CD14-positive monocyte (primary cell): ENCODE data around the gene RABL6. TPM values are rescaled to one million over a fixed set of nuclear protein-coding genes. Genes with fewer than 3 reads are reported as not detected.
"Not testable (repeated sequence)": the region's sequence is repeated elsewhere in the genome, so short reads cannot be mapped to it uniquely, and the experiment has no call there.

ENCODE experiments used
- DNase-seq, 3 donors: peaks; one replicate each; pipeline ENCODE4 v3.0.0-alpha.2; 2011 to 2022
- H2AFZ ChIP-seq: 2 replicates; pipeline ENCODE4 v1.6.0; 2012; ENCODE audit warnings: mild to moderate bottlenecking, low read depth, low read length, inconsistent platforms; ENCODE audit not compliant: insufficient read depth, poor library complexity, severe bottlenecking
- H3K27ac ChIP-seq, 2 donors: 1 replicate in 1 of 2; 2 replicates in 1 of 2; pipeline ENCODE4 v1.5.1; 2012 to 2013; ENCODE audit warnings: low read length in 2 of 2, control low read depth in 1 of 2, inconsistent platforms in 1 of 2, low read depth in 1 of 2, mild to moderate bottlenecking in 1 of 2
- H3K27me3 ChIP-seq, 2 donors: one replicate each; pipeline versions ENCODE4 v1.6.0 to v1.6.1; 2011 to 2013; ENCODE audit warnings: low read length in 2 of 2; ENCODE audit not compliant: control insufficient read depth in 2 of 2, insufficient read depth in 2 of 2
- H3K36me3 ChIP-seq, 2 donors: replicated peaks in 1 of 2; 1 replicate in 1 of 2; 2 replicates in 1 of 2; pipeline versions ENCODE4 v1.5.1 to v1.6.1; 2012 to 2013; ENCODE audit warnings: low read length in 2 of 2, control low read depth in 1 of 2, inconsistent platforms in 1 of 2, mild to moderate bottlenecking in 1 of 2; ENCODE audit not compliant: insufficient read depth in 2 of 2, control insufficient read depth in 1 of 2
- H3K4me1 ChIP-seq, 2 donors: 1 replicate in 1 of 2; 2 replicates in 1 of 2; pipeline versions ENCODE4 v1.5.1 to v1.6.1; 2012 to 2013; ENCODE audit warnings: low read length in 2 of 2, control low read depth in 1 of 2, inconsistent platforms in 1 of 2, mild to moderate bottlenecking in 1 of 2, moderate library complexity in 1 of 2; ENCODE audit not compliant: insufficient read depth in 2 of 2, control insufficient read depth in 1 of 2
- H3K4me2 ChIP-seq: replicated peaks from 2 replicates; pipeline ENCODE3; 2012; ENCODE audit warnings: low read length, moderate library complexity, mild to moderate bottlenecking; ENCODE audit not compliant: poor library complexity, severe bottlenecking; ENCODE audit errors: extremely low read depth
- H3K4me3 ChIP-seq, 3 experiments: fragments of 200-600 bp in 1 of 3; sonication (generic) in 1 of 3; replicated peaks in 1 of 3; 1 replicate in 2 of 3; 2 replicates in 1 of 3; pipeline ENCODE4 v1.5.1; 2011 to 2013; ENCODE audit warnings: low read length in 3 of 3, mild to moderate bottlenecking in 3 of 3, control low read depth in 2 of 3, low read depth in 2 of 3, inconsistent platforms in 1 of 3, moderate library complexity in 1 of 3
- H3K79me2 ChIP-seq: 2 replicates; pipeline ENCODE4 v1.6.0; 2012; ENCODE audit warnings: mild to moderate bottlenecking, control low read depth, inconsistent platforms, low read length, moderate library complexity; ENCODE audit not compliant: insufficient read depth
- H3K9ac ChIP-seq: 2 replicates; pipeline ENCODE4 v1.6.0; 2017; ENCODE audit warnings: low read length, mild to moderate bottlenecking; ENCODE audit not compliant: insufficient read depth, poor library complexity, severe bottlenecking
- H3K9me3 ChIP-seq, 2 donors: replicated peaks in 1 of 2; 1 replicate in 1 of 2; 2 replicates in 1 of 2; pipeline versions ENCODE4 v1.5.1 to v1.6.1; 2012 to 2013; ENCODE audit warnings: low read length in 2 of 2, control low read depth in 1 of 2; ENCODE audit not compliant: control insufficient read depth in 1 of 2, insufficient read depth in 1 of 2
- H4K20me1 ChIP-seq: 2 replicates; pipeline ENCODE4 v1.6.0; 2012; ENCODE audit warnings: mild to moderate bottlenecking, low read length, control low read depth, moderate library complexity; ENCODE audit not compliant: insufficient read depth
- H3K27ac Mint-ChIP-seq, 7 donors: one replicate each; pipeline ENCODE4 v1.8.0; 2020; ENCODE audit warnings: mild to moderate bottlenecking in 7 of 7, mixed read lengths in 7 of 7, moderate library complexity in 6 of 7, inconsistent platforms in 2 of 7
- H3K27me3 Mint-ChIP-seq, 3 donors: one replicate each; pipeline ENCODE4 v1.8.0; 2021 to 2022; ENCODE audit warnings: low read depth in 3 of 3, mild to moderate bottlenecking in 3 of 3, mixed read lengths in 3 of 3, moderate library complexity in 3 of 3, inconsistent platforms in 1 of 3
- H3K36me3 Mint-ChIP-seq, 2 donors: one replicate each; pipeline ENCODE4 v1.8.0; 2020; ENCODE audit warnings: mixed read lengths in 2 of 2, inconsistent platforms in 1 of 2, mild to moderate bottlenecking in 1 of 2
- H3K4me1 Mint-ChIP-seq: one replicate; pipeline ENCODE4 v1.8.0; 2020; ENCODE audit warnings: mild to moderate bottlenecking, mixed read lengths
- H3K4me3 Mint-ChIP-seq, 2 donors: one replicate each; pipeline ENCODE4 v1.8.0; 2020; ENCODE audit warnings: mild to moderate bottlenecking in 2 of 2, mixed read lengths in 2 of 2, moderate library complexity in 1 of 2
- H3K9me3 Mint-ChIP-seq, 7 donors: one replicate each; pipeline ENCODE4 v1.8.0; 2020 to 2022; ENCODE audit warnings: mixed read lengths in 7 of 7, mild to moderate bottlenecking in 6 of 7, moderate library complexity in 6 of 7, inconsistent platforms in 2 of 7
- WGBS: methylation state at CpG from one replicate; pipeline ENCODE4 v1.1.5; 2013; ENCODE audit warnings: missing lambda C conversion rate; ENCODE audit not compliant: insufficient coverage; 5-methylcytosine and 5-hydroxymethylcytosine counted together
- intact Hi-C, 2 donors: fragments of 100-400 bp; cut with micrococcal nuclease; formaldehyde crosslinking; loops; one replicate each; pipeline versions ENCODE4 v1.15.0 to v1.15.1; 2023
- polyA plus RNA-seq, 3 donors: library from polyadenylated mRNA; depleted of rRNA in 1 of 3; unstranded in 2 of 3; stranded (reverse) in 1 of 3; fragments of 300-500 nt in 2 of 3; fragments of >200 nt in 1 of 3; fragmentation: Illumina TruSeq in 2 of 3; gene quantifications; 1 replicate in 2 of 3; 2 replicates in 1 of 3; pipeline ENCODE4 v1.2.3, GENCODE V29; 2012 to 2021
- TF ChIP-seq, protein P1 (sequence below): fragments of 200-600 bp; IDR thresholded peaks from one replicate; pipeline ENCODE4 v1.8.0; 2022; ENCODE audit warnings: antibody characterized with exemption, mild to moderate bottlenecking

RABL6 gene
- polyA plus RNA-seq, 3 donors = 6.7 to 30.9 (median 8.1) TPM

- Mint-ChIP-seq H3K27me3 (peaks cover 30 to 57% (median 40%) of the 10 kb centered on the region in 3 donors), H3K4me1 (peaks cover 22% of the 10 kb centered on the region), H3K4me3 (peak overlapping the region; percentile 47 to 79), H3K36me3 (peaks cover 9 to 15% of the 10 kb centered on the region in 2 donors), H3K27ac (peak overlapping the region in 1 of 7 donors; percentile 8), H3K9me3 (peaks cover 0 to 15% (median 12%) of the 10 kb centered on the region in 7 donors)
- DNase-seq = peak in 2 of 3 donors; percentile 37 to 38
- not testable (repeated sequence) for H3K4me3 ChIP-seq, H3K79me2 ChIP-seq, H3K9me3 ChIP-seq, H4K20me1 ChIP-seq, H3K9ac ChIP-seq, H3K4me2 ChIP-seq, H3K27ac ChIP-seq, H2AFZ ChIP-seq
- TF ChIP-seq, protein P1, sequence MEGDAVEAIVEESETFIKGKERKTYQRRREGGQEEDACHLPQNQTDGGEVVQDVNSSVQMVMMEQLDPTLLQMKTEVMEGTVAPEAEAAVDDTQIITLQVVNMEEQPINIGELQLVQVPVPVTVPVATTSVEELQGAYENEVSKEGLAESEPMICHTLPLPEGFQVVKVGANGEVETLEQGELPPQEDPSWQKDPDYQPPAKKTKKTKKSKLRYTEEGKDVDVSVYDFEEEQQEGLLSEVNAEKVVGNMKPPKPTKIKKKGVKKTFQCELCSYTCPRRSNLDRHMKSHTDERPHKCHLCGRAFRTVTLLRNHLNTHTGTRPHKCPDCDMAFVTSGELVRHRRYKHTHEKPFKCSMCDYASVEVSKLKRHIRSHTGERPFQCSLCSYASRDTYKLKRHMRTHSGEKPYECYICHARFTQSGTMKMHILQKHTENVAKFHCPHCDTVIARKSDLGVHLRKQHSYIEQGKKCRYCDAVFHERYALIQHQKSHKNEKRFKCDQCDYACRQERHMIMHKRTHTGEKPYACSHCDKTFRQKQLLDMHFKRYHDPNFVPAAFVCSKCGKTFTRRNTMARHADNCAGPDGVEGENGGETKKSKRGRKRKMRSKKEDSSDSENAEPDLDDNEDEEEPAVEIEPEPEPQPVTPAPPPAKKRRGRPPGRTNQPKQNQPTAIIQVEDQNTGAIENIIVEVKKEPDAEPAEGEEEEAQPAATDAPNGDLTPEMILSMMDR = peak; percentile 88
- Histone ChIP-seq H3K27me3 (peaks cover 12 to 43% of the 10 kb centered on the region in 2 donors), H3K36me3 (peaks cover 11 to 12% of the 10 kb centered on the region in 2 donors), H3K4me1 (peaks cover 28 to 49% of the 10 kb centered on the region in 2 donors)
- intact Hi-C loops = loop anchor here (5.0 to 10.0 kb wide), 3 partner anchors 37 to 188 kb away; partner anchors contain the start of genes C8G (in 1 of the 2), FBXW5 (in 1 of the 2), FUT7 (in 1 of the 2) and RABL6 (in 1 of the 2)
- WGBS = 7% methylated on average over 88 of the region's 99 CpGs
Measured at GRCh38 chr9:136843801-136844740, 36.3 kb downstream of the RABL6 start.

- Mint-ChIP-seq H3K4me1 (peaks cover 25% of the 10 kb centered on the region), H3K4me3 (peak overlapping the region in 1 of 2 donors; percentile 59), H3K36me3 (peaks cover 3 to 7% of the 10 kb centered on the region in 2 donors), H3K27me3 (peaks cover 30 to 57% (median 40%) of the 10 kb centered on the region in 3 donors), H3K9me3 (peaks cover 0 to 15% (median 12%) of the 10 kb centered on the region in 7 donors), H3K27ac (no peak overlapping the region)
- TF ChIP-seq, protein P1 = no peak
- no peak for DNase-seq
- H3K4me1 ChIP-seq = peaks cover 32 to 53% of the 10 kb centered on the region in 2 donors
- no peak overlapping the region for H3K27ac ChIP-seq
- H3K79me2 ChIP-seq = no peaks in the 10 kb centered on the region
- 14% methylated on average over 88 of the region's 88 CpGs for WGBS
- peaks cover 3 to 4% of the 10 kb centered on the region in 2 donors for H3K36me3 ChIP-seq
- H3K4me2 ChIP-seq = no peak overlapping the region
- no peak overlapping the region for H3K9ac ChIP-seq
- peaks cover 12 to 43% of the 10 kb centered on the region in 2 donors for H3K27me3 ChIP-seq
- peaks cover 2% of the 10 kb centered on the region for H4K20me1 ChIP-seq
- H2AFZ ChIP-seq = no peak overlapping the region
- no peak overlapping the region for H3K4me3 ChIP-seq
- H3K9me3 ChIP-seq = peaks cover 0 to 5% of the 10 kb centered on the region in 2 donors
- intact Hi-C loops = loop anchor here (5.0 to 10.0 kb wide), 6 partner anchors 38 to 187 kb away; partner anchors contain the start of genes C8G (in 1 of the 2), FBXW5 (in 1 of the 2), FUT7 (in 1 of the 2) and LCN12 (in 1 of the 2)
Measured at GRCh38 chr9:136844761-136845464, 37.2 kb downstream of the RABL6 start.
